ENCODE data around the gene HIBADH.
"Not testable (repeated sequence)": the region's sequence is repeated elsewhere in the genome, so short reads cannot be mapped to it uniquely, and the experiment has no call there.

Gene HIBADH

DNA sequence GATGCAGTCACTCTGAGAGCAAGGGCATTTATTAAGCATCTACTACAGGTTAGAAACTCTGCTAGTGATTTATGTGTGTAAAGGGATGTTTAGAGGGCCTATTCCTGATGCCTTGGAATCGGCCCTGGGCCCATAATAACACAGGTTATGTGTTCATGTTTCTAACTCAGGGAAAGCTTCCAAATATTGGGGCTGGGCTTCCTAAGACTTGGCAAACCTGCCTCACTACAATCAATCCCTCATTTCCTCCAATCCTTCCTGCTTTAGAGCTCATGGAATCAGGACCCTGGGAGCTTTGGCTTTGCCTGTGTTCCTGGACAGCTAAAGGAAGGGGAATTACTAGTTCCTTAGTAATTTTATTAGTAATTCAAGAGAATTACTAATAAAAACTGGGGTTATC lies 148.8 kb downstream of the HIBADH start:
- no peaks in the 10 kb centered on the region for H3K9me3 Mint-ChIP-seq
- no peaks in the 10 kb centered on the region for H3K27me3 Mint-ChIP-seq (ENCODE audit: low read depth)
- peaks cover 4% of the 10 kb centered on the region for H3K36me3 Mint-ChIP-seq (ENCODE audit: low read depth)
- TF ChIP-seq, protein P1, sequence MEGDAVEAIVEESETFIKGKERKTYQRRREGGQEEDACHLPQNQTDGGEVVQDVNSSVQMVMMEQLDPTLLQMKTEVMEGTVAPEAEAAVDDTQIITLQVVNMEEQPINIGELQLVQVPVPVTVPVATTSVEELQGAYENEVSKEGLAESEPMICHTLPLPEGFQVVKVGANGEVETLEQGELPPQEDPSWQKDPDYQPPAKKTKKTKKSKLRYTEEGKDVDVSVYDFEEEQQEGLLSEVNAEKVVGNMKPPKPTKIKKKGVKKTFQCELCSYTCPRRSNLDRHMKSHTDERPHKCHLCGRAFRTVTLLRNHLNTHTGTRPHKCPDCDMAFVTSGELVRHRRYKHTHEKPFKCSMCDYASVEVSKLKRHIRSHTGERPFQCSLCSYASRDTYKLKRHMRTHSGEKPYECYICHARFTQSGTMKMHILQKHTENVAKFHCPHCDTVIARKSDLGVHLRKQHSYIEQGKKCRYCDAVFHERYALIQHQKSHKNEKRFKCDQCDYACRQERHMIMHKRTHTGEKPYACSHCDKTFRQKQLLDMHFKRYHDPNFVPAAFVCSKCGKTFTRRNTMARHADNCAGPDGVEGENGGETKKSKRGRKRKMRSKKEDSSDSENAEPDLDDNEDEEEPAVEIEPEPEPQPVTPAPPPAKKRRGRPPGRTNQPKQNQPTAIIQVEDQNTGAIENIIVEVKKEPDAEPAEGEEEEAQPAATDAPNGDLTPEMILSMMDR (IDR thresholded peaks at IDR 0.05; ENCODE audit: unreplicated experiment in 3 of 3), result no peak
- peaks cover 23% of the 10 kb centered on the region for H3K4me1 Mint-ChIP-seq
- no peak overlapping the region for H3K4me3 Mint-ChIP-seq
- no peak overlapping the region for H3K27ac Mint-ChIP-seq

DNA sequence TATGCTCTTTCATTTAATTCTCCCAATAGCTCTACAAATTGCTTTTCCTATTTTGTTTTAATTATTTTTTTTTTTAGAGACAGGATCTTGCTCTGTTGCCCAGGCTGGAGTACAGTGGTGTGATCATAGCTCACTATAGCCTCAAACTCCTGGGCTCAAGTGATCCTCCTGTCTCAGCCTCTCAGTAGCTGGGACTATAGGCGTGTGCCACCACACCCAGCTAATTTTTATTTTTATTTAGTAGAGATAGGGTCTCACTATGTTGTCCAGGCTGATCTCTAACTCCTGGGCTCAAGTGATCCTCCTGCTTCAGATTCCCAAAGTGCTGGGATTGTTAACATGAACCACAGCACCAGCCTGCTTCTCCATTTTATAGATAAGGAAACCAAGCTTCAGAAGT lies 151.3 kb downstream of the HIBADH start:
- not testable (repeated sequence) for H3K4me3 Mint-ChIP-seq; H3K4me1 Mint-ChIP-seq; H3K9me3 Mint-ChIP-seq; H3K27ac Mint-ChIP-seq; H3K27me3 Mint-ChIP-seq (ENCODE audit: low read depth)
- peaks cover 10% of the 10 kb centered on the region for H3K36me3 Mint-ChIP-seq (ENCODE audit: low read depth)

DNA sequence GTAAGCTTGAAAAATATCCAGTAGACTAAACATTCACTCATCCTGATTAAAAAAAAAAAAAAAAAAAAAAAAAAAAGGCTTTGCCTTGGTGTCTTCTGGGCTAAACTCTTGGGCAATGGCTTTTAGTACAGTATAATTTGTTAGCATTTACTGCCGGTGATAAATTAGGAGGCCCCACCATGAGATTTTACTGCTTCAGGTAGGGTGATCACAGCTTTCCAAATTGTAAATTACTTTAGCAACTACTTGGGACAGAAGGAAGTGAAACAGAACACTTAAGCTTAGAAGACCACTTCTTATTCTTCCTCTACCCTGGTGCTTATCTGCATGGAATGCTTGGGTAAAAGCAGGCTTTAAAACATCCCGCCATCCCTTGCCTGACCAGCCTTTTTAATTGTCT lies 152.1 kb downstream of the HIBADH start:
- H3K36me3 Mint-ChIP-seq (ENCODE audit: low read depth), result peaks cover 10% of the 10 kb centered on the region
- TF ChIP-seq, protein P1 (IDR thresholded peaks at IDR 0.05; ENCODE audit: unreplicated experiment in 3 of 3), result no peak
- H3K4me1 Mint-ChIP-seq, result no peaks in the 10 kb centered on the region
- no peak overlapping the region for H3K4me3 Mint-ChIP-seq
- no peak overlapping the region for H3K27ac Mint-ChIP-seq
- peaks cover 6% of the 10 kb centered on the region for H3K9me3 Mint-ChIP-seq
- no peaks in the 10 kb centered on the region for H3K27me3 Mint-ChIP-seq (ENCODE audit: low read depth)

DNA sequence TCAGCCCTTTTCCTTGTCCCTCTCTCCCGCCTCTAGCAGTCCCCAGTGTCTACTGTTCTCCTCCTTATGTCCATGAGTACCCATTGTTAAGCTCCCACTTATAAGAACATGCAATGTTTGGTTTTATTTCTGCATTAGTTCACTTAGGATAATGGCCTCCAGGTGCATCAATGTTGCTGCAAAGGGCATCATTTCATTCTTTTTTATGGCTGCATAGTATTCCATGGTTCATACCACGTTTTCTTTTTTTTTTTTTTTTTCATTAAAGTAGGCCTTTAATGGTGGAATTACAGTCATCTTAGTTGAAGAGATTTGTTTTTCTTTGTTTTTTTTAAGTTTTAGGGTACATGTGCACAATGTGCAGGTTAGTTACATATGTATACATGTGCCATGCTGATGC lies 160.8 kb downstream of the HIBADH start:
- H3K36me3 Mint-ChIP-seq (ENCODE audit: low read depth); H3K27me3 Mint-ChIP-seq (ENCODE audit: low read depth); H3K4me1 Mint-ChIP-seq; H3K4me3 Mint-ChIP-seq; H3K27ac Mint-ChIP-seq: not testable (repeated sequence)
- peaks cover 11% of the 10 kb centered on the region for H3K9me3 Mint-ChIP-seq

DNA sequence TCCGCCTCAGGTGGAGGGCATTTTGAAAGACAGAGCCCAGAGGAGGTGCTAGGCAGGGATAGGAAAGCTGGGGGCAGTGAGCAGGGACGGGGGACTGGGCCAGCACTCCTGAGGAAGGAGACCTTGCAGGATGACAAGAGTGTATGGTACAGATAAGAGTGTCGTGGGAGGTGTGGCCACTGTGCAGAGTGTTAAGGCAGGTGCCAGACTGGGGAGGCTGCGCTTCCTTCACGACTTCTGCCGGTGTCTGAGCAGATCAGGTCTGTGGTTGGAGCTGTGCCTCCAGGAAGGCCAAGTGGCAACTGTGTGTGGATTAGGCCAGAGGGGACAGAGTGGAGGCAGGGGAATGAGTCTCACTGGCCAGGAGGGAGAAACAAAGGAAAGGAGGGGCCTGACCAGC lies 161.7 kb downstream of the HIBADH start:
- Mint-ChIP-seq H3K36me3 (ENCODE audit: low read depth) (peaks cover 4% of the 10 kb centered on the region), H3K9me3 (peaks cover 11% of the 10 kb centered on the region), H3K4me1 (no peaks in the 10 kb centered on the region), H3K27me3 (ENCODE audit: low read depth) (no peaks in the 10 kb centered on the region), H3K27ac (no peak overlapping the region), H3K4me3 (no peak overlapping the region)
- TF ChIP-seq, protein P1 (IDR thresholded peaks at IDR 0.05; ENCODE audit: unreplicated experiment in 3 of 3), result no peak

DNA sequence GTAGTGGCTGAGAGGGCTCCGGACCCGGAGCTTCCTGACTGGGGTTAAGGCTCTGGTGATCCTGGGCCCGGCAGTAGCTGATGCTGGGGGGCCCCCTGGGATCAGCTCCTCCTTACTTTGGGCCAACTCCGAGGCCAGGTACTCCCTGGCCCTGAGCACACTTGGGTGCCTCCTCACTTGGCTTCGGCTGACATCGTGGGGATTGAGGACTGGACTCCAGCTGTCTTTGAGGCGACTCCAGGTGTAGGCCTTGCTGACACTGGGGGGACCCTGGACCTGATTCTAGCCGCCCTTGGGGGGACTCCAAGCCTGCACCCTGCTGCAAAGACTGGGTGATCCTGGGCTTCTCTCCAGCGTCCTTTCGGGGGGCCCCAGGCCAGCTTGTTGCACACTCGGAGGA lies 170.5 kb downstream of the HIBADH start:
- H3K27ac Mint-ChIP-seq, result no peak overlapping the region
- H3K9me3 Mint-ChIP-seq, result peaks cover 22% of the 10 kb centered on the region
- H3K4me3 Mint-ChIP-seq, result no peak overlapping the region
- no peaks in the 10 kb centered on the region for H3K4me1 Mint-ChIP-seq
- H3K36me3 Mint-ChIP-seq (ENCODE audit: low read depth), result peaks cover 19% of the 10 kb centered on the region
- H3K27me3 Mint-ChIP-seq (ENCODE audit: low read depth), result no peaks in the 10 kb centered on the region
- TF ChIP-seq, protein P1 (IDR thresholded peaks at IDR 0.05; ENCODE audit: unreplicated experiment in 3 of 3), result no peak

DNA sequence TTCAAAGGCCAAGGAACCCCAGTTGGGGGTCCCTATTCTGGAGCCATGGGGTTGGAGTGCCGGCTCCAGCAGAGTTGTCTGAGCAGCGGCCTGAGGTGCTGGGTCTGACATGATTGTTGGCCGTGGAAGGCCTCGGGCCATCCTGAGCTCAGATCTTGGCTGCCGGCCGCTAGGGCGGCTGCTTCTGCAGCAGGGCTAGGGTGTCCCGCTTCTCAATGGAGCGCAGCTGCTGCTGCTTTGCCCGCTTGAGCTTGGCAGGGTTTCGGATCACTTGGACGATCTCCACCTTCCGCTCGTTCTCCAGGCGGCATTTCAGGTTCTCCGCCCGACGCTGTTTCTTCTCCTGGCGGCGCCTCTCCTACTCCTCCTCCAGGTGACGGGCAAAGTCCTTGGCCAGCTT lies 171.1 kb downstream of the HIBADH start:
- H3K36me3 Mint-ChIP-seq (ENCODE audit: low read depth), result peaks cover 19% of the 10 kb centered on the region
- no peak overlapping the region for H3K27ac Mint-ChIP-seq
- no peaks in the 10 kb centered on the region for H3K27me3 Mint-ChIP-seq (ENCODE audit: low read depth)
- peaks cover 22% of the 10 kb centered on the region for H3K9me3 Mint-ChIP-seq
- no peaks in the 10 kb centered on the region for H3K4me1 Mint-ChIP-seq
- TF ChIP-seq, protein P1 (IDR thresholded peaks at IDR 0.05; ENCODE audit: unreplicated experiment in 3 of 3), result no peak
- no peak overlapping the region for H3K4me3 Mint-ChIP-seq
